NB4 (cell line): ENCODE measurements around the gene ATP11A.

Experiments used
- POLR2A ChIP-seq: IDR thresholded peaks from 2 replicates; pipeline ENCODE4 v1.6.1; 2011; ENCODE audit warnings: mild to moderate bottlenecking; ENCODE audit not compliant: insufficient read length; ENCODE audit errors: extremely low read depth
- TF ChIP-seq, protein P1 (sequence below): IDR thresholded peaks from one replicate; pipeline ENCODE4 v1.5.1; 2012; ENCODE audit warnings: low read depth, low read length
- TF ChIP-seq, protein P2 (sequence below): IDR thresholded peaks from 2 replicates; pipeline ENCODE4 v1.6.1; 2011; ENCODE audit warnings: low read depth, low read length

DNA sequence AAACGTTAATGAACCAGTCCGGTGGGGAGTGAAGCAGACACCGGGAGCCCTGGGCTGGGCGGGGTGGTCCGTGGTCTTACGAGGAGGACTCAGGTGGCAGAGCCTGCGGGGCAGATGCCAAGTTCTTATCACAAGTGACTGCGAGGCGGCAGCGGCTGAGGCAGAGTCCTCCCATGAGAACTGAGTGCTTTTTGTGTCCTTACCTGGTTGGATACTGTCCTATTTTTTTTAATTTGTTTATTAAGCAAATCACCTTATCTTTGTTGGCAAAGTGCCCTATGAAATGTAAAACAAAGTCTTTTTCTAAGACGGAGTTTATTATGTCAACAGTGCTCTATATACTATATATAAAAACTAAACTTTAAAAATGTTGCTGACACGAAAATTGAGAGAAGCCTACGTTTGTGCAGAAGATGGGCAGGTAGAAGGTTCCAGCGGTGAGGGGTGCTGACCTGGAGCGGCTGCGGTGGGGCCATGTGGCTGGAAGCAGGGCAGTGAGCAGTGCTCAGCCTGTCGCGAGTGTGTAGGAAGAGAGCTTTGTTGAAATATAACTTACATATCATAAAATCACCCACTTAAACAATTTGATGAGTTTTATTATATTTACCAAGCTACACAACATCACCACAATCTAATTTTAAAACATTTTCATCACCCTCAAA lies 82.2 kb downstream of the ATP11A start:
- TF ChIP-seq, protein P1, sequence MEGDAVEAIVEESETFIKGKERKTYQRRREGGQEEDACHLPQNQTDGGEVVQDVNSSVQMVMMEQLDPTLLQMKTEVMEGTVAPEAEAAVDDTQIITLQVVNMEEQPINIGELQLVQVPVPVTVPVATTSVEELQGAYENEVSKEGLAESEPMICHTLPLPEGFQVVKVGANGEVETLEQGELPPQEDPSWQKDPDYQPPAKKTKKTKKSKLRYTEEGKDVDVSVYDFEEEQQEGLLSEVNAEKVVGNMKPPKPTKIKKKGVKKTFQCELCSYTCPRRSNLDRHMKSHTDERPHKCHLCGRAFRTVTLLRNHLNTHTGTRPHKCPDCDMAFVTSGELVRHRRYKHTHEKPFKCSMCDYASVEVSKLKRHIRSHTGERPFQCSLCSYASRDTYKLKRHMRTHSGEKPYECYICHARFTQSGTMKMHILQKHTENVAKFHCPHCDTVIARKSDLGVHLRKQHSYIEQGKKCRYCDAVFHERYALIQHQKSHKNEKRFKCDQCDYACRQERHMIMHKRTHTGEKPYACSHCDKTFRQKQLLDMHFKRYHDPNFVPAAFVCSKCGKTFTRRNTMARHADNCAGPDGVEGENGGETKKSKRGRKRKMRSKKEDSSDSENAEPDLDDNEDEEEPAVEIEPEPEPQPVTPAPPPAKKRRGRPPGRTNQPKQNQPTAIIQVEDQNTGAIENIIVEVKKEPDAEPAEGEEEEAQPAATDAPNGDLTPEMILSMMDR, result no peak
- TF ChIP-seq, protein P2, sequence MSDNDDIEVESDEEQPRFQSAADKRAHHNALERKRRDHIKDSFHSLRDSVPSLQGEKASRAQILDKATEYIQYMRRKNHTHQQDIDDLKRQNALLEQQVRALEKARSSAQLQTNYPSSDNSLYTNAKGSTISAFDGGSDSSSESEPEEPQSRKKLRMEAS, result no peak
- no peak for TF ChIP-seq POLR2A
